Neural progenitor cell (in vitro differentiated cells): ENCODE results near the gene RAPGEF2.

Experiments
- EZH2 ChIP-seq: fragments of 200-600 bp; sonication (generic); IDR thresholded peaks from 2 replicates; pipeline ENCODE4 v1.6.1; 2017; ENCODE audit warnings: antibody characterized with exemption, mild to moderate bottlenecking, moderate library complexity
- EZH2phosphoT487 ChIP-seq: fragments of 200-600 bp; sonication (generic); IDR thresholded peaks from 2 replicates; pipeline ENCODE4 v1.6.1; 2017; ENCODE audit warnings: antibody characterized with exemption
- TF ChIP-seq, protein P1 (sequence below): fragments of 200-600 bp; sonication (generic); IDR thresholded peaks from 2 replicates; pipeline ENCODE4 v1.5.1; 2017; ENCODE audit warnings: antibody characterized with exemption, mild to moderate bottlenecking

DNA sequence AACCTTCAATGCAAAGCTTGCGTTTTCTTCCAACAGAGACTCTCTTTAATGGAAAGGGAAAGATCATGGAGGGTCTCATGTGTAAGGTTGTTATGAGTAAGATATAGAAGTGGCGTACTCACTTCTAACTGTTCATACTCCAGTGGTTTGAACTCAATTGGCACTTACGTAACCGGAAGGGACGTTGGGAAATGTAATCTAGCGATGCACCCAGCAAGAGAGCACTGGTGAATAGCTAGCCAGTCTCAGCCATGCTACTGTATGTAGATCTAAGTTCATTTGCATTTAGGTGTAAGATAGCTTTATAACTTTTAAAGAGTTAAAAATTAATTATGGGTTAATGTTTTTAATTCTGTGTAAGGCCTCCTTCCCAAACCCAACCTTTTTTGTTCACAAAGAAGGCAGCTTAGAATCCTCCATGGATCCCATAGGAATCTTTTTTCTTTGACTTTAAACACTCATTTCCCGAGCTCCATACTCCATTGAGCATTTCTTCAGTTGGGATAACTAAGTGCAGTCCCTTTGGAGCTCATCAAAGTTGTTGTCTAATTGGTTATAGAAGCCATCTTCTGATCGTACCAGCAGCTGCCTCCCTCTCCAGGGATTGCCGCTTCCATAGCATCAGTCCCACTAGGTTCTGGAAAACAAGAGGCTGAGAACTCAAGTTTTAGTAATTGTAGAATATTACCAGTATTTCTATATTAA, 191.1 kb downstream of the RAPGEF2 start:
- TF ChIP-seq, protein P1, sequence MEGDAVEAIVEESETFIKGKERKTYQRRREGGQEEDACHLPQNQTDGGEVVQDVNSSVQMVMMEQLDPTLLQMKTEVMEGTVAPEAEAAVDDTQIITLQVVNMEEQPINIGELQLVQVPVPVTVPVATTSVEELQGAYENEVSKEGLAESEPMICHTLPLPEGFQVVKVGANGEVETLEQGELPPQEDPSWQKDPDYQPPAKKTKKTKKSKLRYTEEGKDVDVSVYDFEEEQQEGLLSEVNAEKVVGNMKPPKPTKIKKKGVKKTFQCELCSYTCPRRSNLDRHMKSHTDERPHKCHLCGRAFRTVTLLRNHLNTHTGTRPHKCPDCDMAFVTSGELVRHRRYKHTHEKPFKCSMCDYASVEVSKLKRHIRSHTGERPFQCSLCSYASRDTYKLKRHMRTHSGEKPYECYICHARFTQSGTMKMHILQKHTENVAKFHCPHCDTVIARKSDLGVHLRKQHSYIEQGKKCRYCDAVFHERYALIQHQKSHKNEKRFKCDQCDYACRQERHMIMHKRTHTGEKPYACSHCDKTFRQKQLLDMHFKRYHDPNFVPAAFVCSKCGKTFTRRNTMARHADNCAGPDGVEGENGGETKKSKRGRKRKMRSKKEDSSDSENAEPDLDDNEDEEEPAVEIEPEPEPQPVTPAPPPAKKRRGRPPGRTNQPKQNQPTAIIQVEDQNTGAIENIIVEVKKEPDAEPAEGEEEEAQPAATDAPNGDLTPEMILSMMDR: no peak
- TF ChIP-seq EZH2: no peak
- no peak for TF ChIP-seq EZH2phosphoT487
